SJCRH30 (cell line): Measurements from ENCODE around the gene NTHL1. TPM values are rescaled to one million over a fixed set of nuclear protein-coding genes. Genes with fewer than 3 reads are reported as not detected.

Source experiments
- DNase-seq, 2 experiments: peaks; one replicate each; pipeline ENCODE4 v3.0.0-alpha.2; 2015 to 2020
- H3K27ac ChIP-seq: fragments of 250-450 bp; sonication (Bioruptor Pico); 2 replicates; pipeline ENCODE4 v1.5.1; 2020; ENCODE audit warnings: mild to moderate bottlenecking, moderate library complexity
- H3K27me3 ChIP-seq: fragments of 250-450 bp; sonication (Bioruptor Pico); 2 replicates; pipeline ENCODE4 v1.5.1; 2020; ENCODE audit warnings: mild to moderate bottlenecking, moderate library complexity
- H3K36me3 ChIP-seq: fragments of 250-450 bp; sonication (Bioruptor Pico); 2 replicates; pipeline ENCODE4 v1.5.1; 2020; ENCODE audit warnings: mild to moderate bottlenecking, moderate library complexity
- H3K4me1 ChIP-seq: fragments of 250-450 bp; sonication (Bioruptor Pico); 2 replicates; pipeline ENCODE4 v1.5.1; 2020; ENCODE audit warnings: mild to moderate bottlenecking, moderate library complexity
- H3K4me3 ChIP-seq: fragments of 250-450 bp; sonication (Bioruptor Pico); 2 replicates; pipeline ENCODE4 v1.5.1; 2020; ENCODE audit warnings: mild to moderate bottlenecking, moderate library complexity
- H3K9me3 ChIP-seq: fragments of 250-450 bp; sonication (Bioruptor Pico); replicated peaks from 2 replicates; pipeline ENCODE4 v1.5.1; 2020; ENCODE audit warnings: mild to moderate bottlenecking, moderate library complexity
- total RNA-seq: library from RNA; depleted of rRNA; stranded (reverse); fragments of >200 nt; shearing (Covaris generic); gene quantifications from 2 replicates; pipeline ENCODE4 v1.2.3, GENCODE V29; 2014

NTHL1 gene
- total RNA-seq, 1 experiment from 2014 or later, result 16.6 TPM

GRCh38 chr16:2044541-2044940 is 3.1 kb downstream of the NTHL1 start:
- Histone ChIP-seq H3K36me3 (no peaks in the 10 kb centered on the region), H3K4me3 (no peak overlapping the region), H3K9me3 (no peaks in the 10 kb centered on the region), H3K27me3 (no peaks in the 10 kb centered on the region), H3K27ac (no peak overlapping the region), H3K4me1 (peaks cover 32% of the 10 kb centered on the region)
- DNase-seq, result no peak

- H3K4me3 ChIP-seq, result no peak overlapping the region
- H3K4me1 ChIP-seq, result peaks cover 39% of the 10 kb centered on the region
- H3K27ac ChIP-seq, result no peak overlapping the region
- H3K36me3 ChIP-seq, result no peaks in the 10 kb centered on the region
- no peak for DNase-seq
- H3K9me3 ChIP-seq, result no peaks in the 10 kb centered on the region
- H3K27me3 ChIP-seq, result no peaks in the 10 kb centered on the region
Observed at GRCh38 chr16:2043667-2044451, 3.8 kb downstream of the NTHL1 start.

GRCh38 chr16:2042986-2043666 is 4.5 kb downstream of the NTHL1 start:
- H3K27ac ChIP-seq, result no peak overlapping the region

GRCh38 chr16:2042171-2042985 is 5.3 kb downstream of the NTHL1 start:
- Histone ChIP-seq H3K9me3 (no peaks in the 10 kb centered on the region), H3K27me3 (no peaks in the 10 kb centered on the region), H3K4me3 (no peak overlapping the region), H3K27ac (no peak overlapping the region), H3K4me1 (peaks cover 38% of the 10 kb centered on the region), H3K36me3 (no peaks in the 10 kb centered on the region)
- DNase-seq, result no peak

More at GRCh38 chr16:2042986-2043666, 4.5 kb downstream of the NTHL1 start:
- no peaks in the 10 kb centered on the region for H3K27me3 ChIP-seq
- no peak overlapping the region for H3K4me3 ChIP-seq
- DNase-seq, result no peak
- no peaks in the 10 kb centered on the region for H3K36me3 ChIP-seq
- peaks cover 38% of the 10 kb centered on the region for H3K4me1 ChIP-seq
- no peaks in the 10 kb centered on the region for H3K9me3 ChIP-seq

GRCh38 chr16:2040787-2041522 is 6.7 kb downstream of the NTHL1 start:
- H3K9me3 ChIP-seq, result no peaks in the 10 kb centered on the region
- peaks cover 41% of the 10 kb centered on the region for H3K4me1 ChIP-seq
- H3K36me3 ChIP-seq, result no peaks in the 10 kb centered on the region
- peak overlapping the region; percentile 73 for H3K27ac ChIP-seq
- no peak overlapping the region for H3K4me3 ChIP-seq
- DNase-seq, result peak; percentile 76 to 79
- no peaks in the 10 kb centered on the region for H3K27me3 ChIP-seq

GRCh38 chr16:2040041-2040786 is 7.4 kb downstream of the NTHL1 start:
- H3K9me3 ChIP-seq, result no peaks in the 10 kb centered on the region
- peak overlapping the region; percentile 73 for H3K27ac ChIP-seq
- H3K4me3 ChIP-seq, result no peak overlapping the region
- DNase-seq, result no peak
- no peaks in the 10 kb centered on the region for H3K36me3 ChIP-seq
- no peaks in the 10 kb centered on the region for H3K27me3 ChIP-seq
- H3K4me1 ChIP-seq, result peaks cover 44% of the 10 kb centered on the region

- peak; percentile 77 to 78 for DNase-seq
- Histone ChIP-seq H3K4me3 (no peak overlapping the region), H3K27ac (peak overlapping the region; percentile 73), H3K9me3 (no peaks in the 10 kb centered on the region), H3K36me3 (no peaks in the 10 kb centered on the region), H3K4me1 (peaks cover 49% of the 10 kb centered on the region), H3K27me3 (no peaks in the 10 kb centered on the region)
Observed at GRCh38 chr16:2039274-2040031, 8.2 kb downstream of the NTHL1 start.

- no peak overlapping the region for H3K4me3 ChIP-seq
- no peak for DNase-seq
- no peaks in the 10 kb centered on the region for H3K36me3 ChIP-seq
- no peaks in the 10 kb centered on the region for H3K9me3 ChIP-seq
- peak overlapping the region; percentile 73 for H3K27ac ChIP-seq
- peaks cover 54% of the 10 kb centered on the region for H3K4me1 ChIP-seq
- no peaks in the 10 kb centered on the region for H3K27me3 ChIP-seq
Observed at GRCh38 chr16:2038382-2039231, 9.0 kb downstream of the NTHL1 start.

GRCh38 chr16:2037647-2038381 is 9.8 kb downstream of the NTHL1 start:
- H3K36me3 ChIP-seq, result no peaks in the 10 kb centered on the region
- peaks cover 58% of the 10 kb centered on the region for H3K4me1 ChIP-seq

GRCh38 chr16:2037115-2037514 is 10.5 kb downstream of the NTHL1 start:
- Histone ChIP-seq H3K4me1 (peaks cover 61% of the 10 kb centered on the region), H3K27me3 (no peaks in the 10 kb centered on the region), H3K27ac (no peak overlapping the region), H3K9me3 (no peaks in the 10 kb centered on the region), H3K4me3 (no peak overlapping the region), H3K36me3 (no peaks in the 10 kb centered on the region)
- DNase-seq, result no peak

More at GRCh38 chr16:2037647-2038381, 9.8 kb downstream of the NTHL1 start:
- Histone ChIP-seq H3K4me3 (no peak overlapping the region), H3K27ac (no peak overlapping the region), H3K9me3 (no peaks in the 10 kb centered on the region), H3K27me3 (no peaks in the 10 kb centered on the region)
- DNase-seq, result no peak

GRCh38 chr16:2036200-2036966 is 11.3 kb downstream of the NTHL1 start:
- Histone ChIP-seq H3K4me1 (peaks cover 54% of the 10 kb centered on the region), H3K27me3 (no peaks in the 10 kb centered on the region), H3K27ac (peak overlapping the region; percentile 57), H3K9me3 (no peaks in the 10 kb centered on the region), H3K36me3 (no peaks in the 10 kb centered on the region), H3K4me3 (peak overlapping the region; percentile 43)
- no peak for DNase-seq
